IMR-90 (cell line): ENCODE measurements around the gene IQUB. TPM values are rescaled to one million over a fixed set of nuclear protein-coding genes. Genes with fewer than 3 reads are reported as not detected.

Experiments used
- ATAC-seq: fragments of 200-7000 bp; cut with Tn5 transposase; 2 replicates; pipeline ENCODE4 v1.9.1; 2020; ENCODE audit warnings: low read depth, mild to moderate bottlenecking, moderate library complexity
- BruUV-seq: library from RNA; stranded (reverse); fragments of 400-500 nt; replicated peaks from 2 replicates; lab custom pipeline; 2021; lab: Mats Ljungman, UMichigan
- CTCF ChIA-PET: fragments of 300-600 bp; formaldehyde crosslinking; extraction: SDS; loops from one replicate; lab custom pipeline; 2021; ENCODE audit warnings: antibody characterized with exemption; lab: Yijun Ruan, JAX
- POLR2A ChIA-PET: fragments of 300-600 bp; sonication (Branson Sonifier 250); formaldehyde crosslinking; loops from one replicate; lab custom pipeline; 2022; ENCODE audit warnings: antibody characterized with exemption; ENCODE audit not compliant: unreplicated experiment; lab: Charles Lee
- DNase-seq: peaks from one replicate; pipeline ENCODE4 v3.0.0; 2013
- H2AFZ ChIP-seq: replicated peaks from 2 replicates; pipeline ENCODE3; 2013; ENCODE audit warnings: low read length, mild to moderate bottlenecking; ENCODE audit not compliant: poor library complexity
- H2AK5ac ChIP-seq: 2 replicates; pipeline ENCODE4 v1.6.1; 2013; ENCODE audit warnings: low read depth, low read length, inconsistent platforms
- H2AK9ac ChIP-seq: replicated peaks from 2 replicates; pipeline ENCODE3; 2013; ENCODE audit warnings: mild to moderate bottlenecking, low read depth, low read length, moderate library complexity; ENCODE audit not compliant: poor library complexity
- H2BK120ac ChIP-seq: 2 replicates; pipeline ENCODE4 v1.6.1; 2013; ENCODE audit warnings: low read depth, low read length, inconsistent platforms
- H2BK15ac ChIP-seq: 3 replicates; pipeline ENCODE4 v1.6.1; 2013; ENCODE audit warnings: low read depth, low read length, inconsistent platforms
- H2BK20ac ChIP-seq: 2 replicates; pipeline ENCODE4 v1.6.1; 2013; ENCODE audit warnings: low read depth, mild to moderate bottlenecking, inconsistent platforms, low read length, moderate library complexity
- H2BK5ac ChIP-seq: 2 replicates; pipeline ENCODE4 v1.6.1; 2013; ENCODE audit warnings: mild to moderate bottlenecking, low read depth, low read length, inconsistent platforms; ENCODE audit not compliant: poor library complexity, severe bottlenecking
- H3K14ac ChIP-seq: replicated peaks from 2 replicates; pipeline ENCODE4 v1.6.1; 2013; ENCODE audit warnings: low read depth, low read length, inconsistent platforms
- H3K18ac ChIP-seq: 2 replicates; pipeline ENCODE4 v1.6.1; 2013; ENCODE audit warnings: low read depth, low read length, control low read depth
- H3K23ac ChIP-seq: 2 replicates; pipeline ENCODE4 v1.6.1; 2013; ENCODE audit warnings: low read depth, low read length, inconsistent platforms
- H3K27ac ChIP-seq: 2 replicates; pipeline ENCODE4 v1.5.1; 2013; ENCODE audit warnings: mild to moderate bottlenecking, control low read depth, low read length; ENCODE audit not compliant: insufficient read depth
- H3K27me3 ChIP-seq: 2 replicates; pipeline ENCODE4 v1.6.1; 2013; ENCODE audit warnings: low read length; ENCODE audit not compliant: control insufficient read depth, insufficient read depth
- H3K36me3 ChIP-seq: 2 replicates; pipeline ENCODE4 v1.6.1; 2013; ENCODE audit warnings: low read length, mixed read lengths; ENCODE audit not compliant: control insufficient read depth, insufficient read depth
- H3K4ac ChIP-seq: 2 replicates; pipeline ENCODE4 v1.6.1; 2013; ENCODE audit warnings: low read depth, low read length, inconsistent platforms
- H3K4me1 ChIP-seq: 2 replicates; pipeline ENCODE4 v1.6.1; 2013; ENCODE audit warnings: low read length, mixed read lengths; ENCODE audit not compliant: control insufficient read depth, insufficient read depth
- H3K4me2 ChIP-seq: 2 replicates; pipeline ENCODE4 v1.6.1; 2013; ENCODE audit warnings: low read depth, mild to moderate bottlenecking, control low read depth, low read length, moderate library complexity
- H3K4me3 ChIP-seq: 2 replicates; pipeline ENCODE4 v1.5.1; 2013; ENCODE audit warnings: low read depth, mild to moderate bottlenecking, control low read depth, low read length, moderate library complexity; ENCODE audit not compliant: insufficient read depth
- H3K56ac ChIP-seq: 2 replicates; pipeline ENCODE4 v1.6.1; 2013; ENCODE audit warnings: low read length, inconsistent platforms; ENCODE audit not compliant: insufficient read depth; ENCODE audit errors: extremely low read depth
- H3K79me1 ChIP-seq, 2 experiments: 2 replicates each; pipeline ENCODE4 v1.6.1; 2013; ENCODE audit warnings: low read length in 2 of 2, inconsistent platforms in 1 of 2, low read depth in 1 of 2
- H3K9ac ChIP-seq: 2 replicates; pipeline ENCODE4 v1.6.1; 2013; ENCODE audit warnings: low read depth, low read length, control low read depth
- H3K9me1 ChIP-seq: 2 replicates; pipeline ENCODE4 v1.6.1; 2013; ENCODE audit warnings: low read length, inconsistent platforms; ENCODE audit not compliant: insufficient read depth
- H3K9me3 ChIP-seq: 2 replicates; pipeline ENCODE4 v1.6.1; 2013; ENCODE audit warnings: low read length; ENCODE audit not compliant: control insufficient read depth, insufficient read depth
- H4K20me1 ChIP-seq: 2 replicates; pipeline ENCODE4 v1.6.1; 2013; ENCODE audit warnings: low read length, inconsistent platforms; ENCODE audit not compliant: insufficient read depth
- H4K5ac ChIP-seq: 2 replicates; pipeline ENCODE4 v1.6.1; 2013; ENCODE audit warnings: mild to moderate bottlenecking, low read depth, low read length, control low read depth
- H4K8ac ChIP-seq, 2 experiments: 2 replicates each; pipeline ENCODE4 v1.6.1; 2013; ENCODE audit warnings: low read depth in 2 of 2, low read length in 2 of 2, control low read depth in 1 of 2, inconsistent platforms in 1 of 2
- H4K91ac ChIP-seq: 2 replicates; pipeline ENCODE4 v1.6.1; 2013; ENCODE audit warnings: low read depth, low read length, inconsistent platforms; ENCODE audit not compliant: insufficient read depth
- BHLHE40 ChIP-seq: fragments of 150-350 bp; IDR thresholded peaks from 2 replicates; pipeline ENCODE4 v1.6.1; 2016; ENCODE audit warnings: mild to moderate bottlenecking, low read depth, low read length
- CEBPB ChIP-seq: IDR thresholded peaks from 2 replicates; pipeline ENCODE4 v1.6.1; 2012; ENCODE audit warnings: low read depth, low read length, improper control_type of control experiment
- CHD1 ChIP-seq: IDR thresholded peaks from 2 replicates; pipeline ENCODE4 v1.6.1; 2012; ENCODE audit warnings: low read depth, low read length, improper control_type of control experiment
- CTCF ChIP-seq: conservative IDR thresholded peaks from 2 replicates; pipeline ENCODE4 v1.5.1; 2012; ENCODE audit warnings: mild to moderate bottlenecking, low read depth, low read length, improper control_type of control experiment
- FOS ChIP-seq: fragments of 150-350 bp; IDR thresholded peaks from 2 replicates; pipeline ENCODE4 v1.6.1; 2016; ENCODE audit warnings: low read depth, low read length
- MAFK ChIP-seq: IDR thresholded peaks from 2 replicates; pipeline ENCODE4 v1.6.1; 2012; ENCODE audit warnings: low read depth, low read length, improper control_type of control experiment
- MAZ ChIP-seq: IDR thresholded peaks from 2 replicates; pipeline ENCODE4 v1.6.1; 2012; ENCODE audit warnings: low read depth, mild to moderate bottlenecking, low read length, improper control_type of control experiment, moderate library complexity, borderline replicate concordance
- MXI1 ChIP-seq: IDR thresholded peaks from 2 replicates; pipeline ENCODE4 v1.6.1; 2012; ENCODE audit warnings: low read depth, mild to moderate bottlenecking, low read length, moderate library complexity, borderline replicate concordance
- NFE2L2 ChIP-seq: fragments of 150-350 bp; IDR thresholded peaks from 2 replicates; pipeline ENCODE4 v1.6.1; 2016; ENCODE audit warnings: low read depth, mild to moderate bottlenecking, low read length
- POLR2A ChIP-seq: IDR thresholded peaks from 2 replicates; pipeline ENCODE4 v1.6.1; 2012; ENCODE audit warnings: mild to moderate bottlenecking, low read depth, low read length
- RAD21 ChIP-seq: IDR thresholded peaks from 2 replicates; pipeline ENCODE4 v1.6.1; 2012; ENCODE audit warnings: low read length, improper control_type of control experiment
- RFX5 ChIP-seq: IDR thresholded peaks from 2 replicates; pipeline ENCODE4 v1.8.0; 2012; ENCODE audit warnings: low read depth, mild to moderate bottlenecking, low read length, moderate library complexity
- SMC3 ChIP-seq: fragments of 150-350 bp; IDR thresholded peaks from 2 replicates; pipeline ENCODE4 v1.6.1; 2016; ENCODE audit warnings: low read depth, mild to moderate bottlenecking, antibody characterized with exemption, low read length, moderate library complexity
- WGBS, 2 experiments: methylation state at CpG; one replicate each; pipeline versions ENCODE4 v1.1.5 to v1.1.7; 2013; ENCODE audit warnings: missing lambda C conversion rate in 2 of 2; ENCODE audit not compliant: insufficient read length in 1 of 2; ENCODE audit errors: extremely low coverage in 2 of 2; 5-methylcytosine and 5-hydroxymethylcytosine counted together
- dilution Hi-C: fragments of 300-500 bp; cut with HindIII; formaldehyde crosslinking; loops from one replicate; pipeline ENCODE4 v1.14.3; 2018; ENCODE audit warnings: low sequenced_read_pairs; ENCODE audit not compliant: unreplicated experiment
- in situ Hi-C: fragments of 300-500 bp; cut with MboI; formaldehyde crosslinking; loops from 3 replicates; pipeline ENCODE4 v1.14.3; 2019; ENCODE audit warnings: low sequenced_read_pairs, inconsistent platforms, mixed read lengths
- intact Hi-C: fragments of 100-400 bp; cut with micrococcal nuclease; formaldehyde crosslinking; loops from 2 replicates; pipeline ENCODE4 v1.10.0; 2022
- polyA plus RNA-seq, 3 experiments: library from polyadenylated mRNA; depleted of rRNA; stranded (reverse); fragments of >200 nt; gene quantifications; 2 replicates each; pipeline ENCODE4 v1.2.3, GENCODE V29; 2012; ENCODE audit warnings: low replicate concordance in 1 of 3
- total RNA-seq: library from RNA; depleted of rRNA; stranded (reverse); fragments of >200 nt; gene quantifications from 2 replicates; pipeline ENCODE4 v1.2.3, GENCODE V29; 2012
- TF ChIP-seq, protein P1 (sequence below): fragments of 150-350 bp; IDR thresholded peaks from 2 replicates; pipeline ENCODE4 v1.6.1; 2016; ENCODE audit warnings: low read depth, mild to moderate bottlenecking, low read length, moderate library complexity, borderline replicate concordance
- TF ChIP-seq, protein P2 (sequence below): fragments of 150-350 bp; IDR thresholded peaks from 2 replicates; pipeline ENCODE4 v1.6.1; 2017; ENCODE audit warnings: mild to moderate bottlenecking, antibody characterized with exemption, low read length, low read depth

Gene IQUB
- total and polyA plus RNA-seq, 2 of the 4 experiments (the other 2 are of a cell fraction): 0.05 to 0.18 TPM

DNA sequence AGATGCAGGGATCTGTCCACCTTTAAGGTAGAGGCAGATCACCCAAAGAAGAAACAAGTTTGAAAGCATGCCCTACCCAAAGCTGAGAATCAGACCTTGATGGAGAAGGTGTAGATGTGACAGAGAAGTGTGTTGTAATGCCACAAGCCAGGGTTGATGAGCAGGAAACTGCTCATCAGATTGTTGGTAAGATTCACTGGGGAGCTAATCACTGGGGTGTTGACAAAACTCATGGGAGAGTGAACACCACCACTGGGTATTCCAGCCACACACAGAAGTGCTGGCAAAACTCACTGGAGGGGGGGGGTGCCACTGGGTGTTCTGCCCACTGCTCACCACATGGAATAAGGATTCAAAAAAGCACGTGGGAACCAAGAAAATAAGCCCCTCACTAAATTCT, 95.2 kb downstream of the IQUB start:
- no peaks in the 10 kb centered on the region for H3K79me1 ChIP-seq
- H4K20me1 ChIP-seq: no peaks in the 10 kb centered on the region
- POLR2A ChIA-PET: no interaction called here
- H3K4me2 ChIP-seq: no peak overlapping the region
- H3K18ac ChIP-seq: no peak overlapping the region
- no peak overlapping the region for H2AK9ac ChIP-seq
- no peak overlapping the region for H3K23ac ChIP-seq
- intact Hi-C loops (no loop called here), in situ Hi-C loops (no loop called here), dilution Hi-C loops (no loop called here)
- H2BK15ac ChIP-seq: no peak overlapping the region
- TF ChIP-seq POLR2A (no peak), MAZ (no peak), MAFK (no peak), RFX5 (no peak), CTCF (no peak), BHLHE40 (no peak), CHD1 (no peak), NFE2L2 (no peak), MXI1 (no peak), SMC3 (no peak), CEBPB (no peak), RAD21 (no peak), FOS (no peak)
- TF ChIP-seq, protein P1, sequence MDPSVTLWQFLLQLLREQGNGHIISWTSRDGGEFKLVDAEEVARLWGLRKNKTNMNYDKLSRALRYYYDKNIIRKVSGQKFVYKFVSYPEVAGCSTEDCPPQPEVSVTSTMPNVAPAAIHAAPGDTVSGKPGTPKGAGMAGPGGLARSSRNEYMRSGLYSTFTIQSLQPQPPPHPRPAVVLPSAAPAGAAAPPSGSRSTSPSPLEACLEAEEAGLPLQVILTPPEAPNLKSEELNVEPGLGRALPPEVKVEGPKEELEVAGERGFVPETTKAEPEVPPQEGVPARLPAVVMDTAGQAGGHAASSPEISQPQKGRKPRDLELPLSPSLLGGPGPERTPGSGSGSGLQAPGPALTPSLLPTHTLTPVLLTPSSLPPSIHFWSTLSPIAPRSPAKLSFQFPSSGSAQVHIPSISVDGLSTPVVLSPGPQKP: no peak
- TF ChIP-seq, protein P2, sequence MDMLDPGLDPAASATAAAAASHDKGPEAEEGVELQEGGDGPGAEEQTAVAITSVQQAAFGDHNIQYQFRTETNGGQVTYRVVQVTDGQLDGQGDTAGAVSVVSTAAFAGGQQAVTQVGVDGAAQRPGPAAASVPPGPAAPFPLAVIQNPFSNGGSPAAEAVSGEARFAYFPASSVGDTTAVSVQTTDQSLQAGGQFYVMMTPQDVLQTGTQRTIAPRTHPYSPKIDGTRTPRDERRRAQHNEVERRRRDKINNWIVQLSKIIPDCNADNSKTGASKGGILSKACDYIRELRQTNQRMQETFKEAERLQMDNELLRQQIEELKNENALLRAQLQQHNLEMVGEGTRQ: no peak
- no peak overlapping the region for H2AFZ ChIP-seq
- no peaks in the 10 kb centered on the region for H3K27me3 ChIP-seq
- no peak overlapping the region for H3K4me3 ChIP-seq
- no peaks in the 10 kb centered on the region for H3K4me1 ChIP-seq
- no peak overlapping the region for H4K5ac ChIP-seq
- no peaks in the 10 kb centered on the region for H3K9me1 ChIP-seq
- H2BK5ac ChIP-seq: no peak overlapping the region
- no peak overlapping the region for H4K91ac ChIP-seq
- H3K27ac ChIP-seq: no peak overlapping the region
- H4K8ac ChIP-seq: no peak overlapping the region
- no CpG with 5 or more reads among the region's 1 CpG for WGBS, 2 experiments
- no peak overlapping the region for H2BK20ac ChIP-seq
- H3K56ac ChIP-seq: no peak overlapping the region
- H3K9ac ChIP-seq: no peak overlapping the region
- CTCF ChIA-PET: no interaction called here
- DNase-seq (no peak), ATAC-seq (no peak)
- no peak overlapping the region for H3K14ac ChIP-seq
- H2BK120ac ChIP-seq: no peak overlapping the region
- no TSS peak for BruUV-seq
- H3K36me3 ChIP-seq: no peaks in the 10 kb centered on the region
- H3K4ac ChIP-seq: no peak overlapping the region
- no peak overlapping the region for H2AK5ac ChIP-seq
- H3K9me3 ChIP-seq: peaks cover 3% of the 10 kb centered on the region; the same call in 1 of the 2 replicates
